RWPE2 (cell line): ENCODE results near the gene RABGAP1L.

Source experiments
- ATAC-seq: fragments of 200-7000 bp; cut with Tn5 transposase; 3 replicates; pipeline ENCODE4 v1.9.1; 2021; ENCODE audit warnings: low read depth
- DNase-seq: peaks from one replicate; pipeline ENCODE4 v3.0.0-alpha.2; 2020; ENCODE audit warnings: low spot score
- H3K27ac ChIP-seq: fragments of 450-650 bp; 2 replicates; pipeline ENCODE4 v1.5.1; 2017; ENCODE audit warnings: mild to moderate bottlenecking; ENCODE audit not compliant: poor library complexity, severe bottlenecking
- H3K27me3 ChIP-seq: fragments of 250-450 bp; sonication (Bioruptor Pico); 2 replicates; pipeline ENCODE4 v1.5.1; 2021; ENCODE audit warnings: mild to moderate bottlenecking, moderate library complexity; ENCODE audit not compliant: insufficient read depth, poor library complexity, severe bottlenecking
- H3K36me3 ChIP-seq: fragments of 250-450 bp; sonication (Bioruptor Pico); 2 replicates; pipeline ENCODE4 v1.5.1; 2020; ENCODE audit warnings: low read depth, mild to moderate bottlenecking, moderate library complexity
- H3K4me1 ChIP-seq: fragments of 250-450 bp; sonication (Bioruptor Pico); 2 replicates; pipeline ENCODE4 v1.5.1; 2021; ENCODE audit warnings: mild to moderate bottlenecking, moderate library complexity; ENCODE audit not compliant: insufficient read depth, poor library complexity, severe bottlenecking
- H3K4me3 ChIP-seq: fragments of 250-450 bp; sonication (Bioruptor Pico); 2 replicates; pipeline ENCODE4 v1.5.1; 2021; ENCODE audit warnings: mild to moderate bottlenecking, moderate library complexity; ENCODE audit not compliant: severe bottlenecking
- H3K9me3 ChIP-seq: fragments of 250-450 bp; sonication (Bioruptor Pico); 2 replicates; pipeline ENCODE4 v1.5.1; 2021; ENCODE audit warnings: mild to moderate bottlenecking, moderate library complexity; ENCODE audit not compliant: severe bottlenecking
- CTCF ChIP-seq: fragments of 450-650 bp; IDR thresholded peaks from one replicate; pipeline ENCODE4 v1.5.1; 2017; ENCODE audit warnings: mild to moderate bottlenecking, moderate library complexity; ENCODE audit not compliant: poor library complexity, severe bottlenecking

Gene RABGAP1L

DNA sequence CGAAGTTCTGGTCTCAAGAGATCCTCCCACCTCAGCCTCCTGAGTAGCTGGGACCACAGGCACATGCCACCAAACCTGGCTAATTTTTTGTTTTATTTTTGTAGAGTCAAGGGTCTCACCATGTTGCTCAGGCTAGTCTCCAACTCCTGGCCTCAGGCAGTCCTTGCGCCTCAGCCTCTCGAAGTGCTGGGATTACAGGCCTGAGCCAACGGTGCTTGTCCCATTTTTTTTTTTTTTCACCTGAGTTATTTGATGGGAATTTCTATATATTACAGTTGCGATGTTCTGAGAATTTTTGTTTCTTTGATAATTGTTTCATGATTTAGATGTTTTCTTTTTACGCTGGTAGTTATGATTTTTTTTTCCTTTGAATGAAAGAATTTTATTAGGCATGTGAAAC lies 2.5 kb downstream of the RABGAP1L start:
- no peak overlapping the region for H3K27ac ChIP-seq
- TF ChIP-seq CTCF, result no peak
- H3K36me3 ChIP-seq, result no peaks in the 10 kb centered on the region
- H3K4me3 ChIP-seq, result no peak overlapping the region
- peaks cover 9% of the 10 kb centered on the region for H3K4me1 ChIP-seq
- no peak for ATAC-seq
- no peaks in the 10 kb centered on the region for H3K27me3 ChIP-seq
- no peaks in the 10 kb centered on the region for H3K9me3 ChIP-seq
- no peak for DNase-seq

GRCh38 chr1:174164826-174165225 lies 5.5 kb downstream of the RABGAP1L start:
- DNase-seq (no peak), ATAC-seq (no peak)
- Histone ChIP-seq H3K4me3 (no peak overlapping the region), H3K27ac (no peak overlapping the region), H3K4me1 (no peaks in the 10 kb centered on the region), H3K36me3 (no peaks in the 10 kb centered on the region), H3K27me3 (no peaks in the 10 kb centered on the region), H3K9me3 (no peaks in the 10 kb centered on the region)
- TF ChIP-seq CTCF, result no peak

- H3K4me1 ChIP-seq, result no peaks in the 10 kb centered on the region
- H3K36me3 ChIP-seq, result no peaks in the 10 kb centered on the region
- no peak overlapping the region for H3K4me3 ChIP-seq
- DNase-seq, result no peak
- TF ChIP-seq CTCF, result no peak
- no peaks in the 10 kb centered on the region for H3K27me3 ChIP-seq
- H3K9me3 ChIP-seq, result no peaks in the 10 kb centered on the region
- H3K27ac ChIP-seq, result no peak overlapping the region
- no peak for ATAC-seq
Measured at GRCh38 chr1:174165471-174166137, 6.3 kb downstream of the RABGAP1L start.

GRCh38 chr1:174166530-174167264 lies 7.4 kb downstream of the RABGAP1L start:
- Histone ChIP-seq H3K4me3 (no peak overlapping the region), H3K9me3 (no peaks in the 10 kb centered on the region), H3K4me1 (no peaks in the 10 kb centered on the region), H3K27me3 (no peaks in the 10 kb centered on the region), H3K36me3 (no peaks in the 10 kb centered on the region), H3K27ac (no peak overlapping the region)
- no peak for ATAC-seq
- DNase-seq, result no peak
- no peak for TF ChIP-seq CTCF

DNA sequence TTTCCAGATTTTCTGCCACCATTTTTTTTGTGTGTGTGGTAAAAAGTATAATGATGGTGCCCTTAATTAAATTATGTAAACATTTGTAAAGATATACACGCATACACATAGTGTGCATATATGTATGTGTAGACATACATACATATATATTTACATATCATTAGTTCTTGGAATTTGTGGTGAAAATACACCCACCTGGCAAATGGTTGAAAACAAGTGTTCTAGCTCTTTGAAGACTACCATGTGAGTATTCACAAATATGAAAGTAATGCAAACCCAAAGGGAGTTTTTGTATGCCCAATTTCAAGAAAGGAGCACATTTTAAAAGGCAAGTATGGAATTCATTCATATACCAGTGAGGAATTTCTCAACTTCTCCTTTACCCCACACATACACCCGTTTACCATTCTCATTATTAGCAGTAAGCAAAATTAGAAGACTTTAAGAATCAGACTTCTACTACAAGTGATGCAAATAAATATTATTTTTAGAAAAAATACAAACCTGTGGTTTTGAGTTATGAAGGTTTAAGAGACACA lies 8.0 kb downstream of the RABGAP1L start:
- no peak overlapping the region for H3K4me3 ChIP-seq
- H3K27me3 ChIP-seq, result no peaks in the 10 kb centered on the region
- no peak overlapping the region for H3K27ac ChIP-seq
- no peak for ATAC-seq
- H3K36me3 ChIP-seq, result no peaks in the 10 kb centered on the region
- no peak for TF ChIP-seq CTCF
- DNase-seq, result no peak
- no peaks in the 10 kb centered on the region for H3K9me3 ChIP-seq
- no peaks in the 10 kb centered on the region for H3K4me1 ChIP-seq
